ENCODE measurements around the gene NOMO2.
"Not testable (repeated sequence)": the region's sequence is repeated elsewhere in the genome, so short reads cannot be mapped to it uniquely, and the experiment has no call there.

Gene NOMO2

GRCh38 chr16:18575298-18575917 lies 13.5 kb upstream of the NOMO2 start:
- CTCF ChIA-PET; H3K4me3 ChIP-seq (ENCODE audit: control insufficient read depth in 1 of 7, extremely low read depth in 1 of 7, insufficient read depth in 4 of 7, low read depth in 2 of 7, low read length in 6 of 7); H3K4me1 ChIP-seq (ENCODE audit: control extremely low read depth in 1 of 4, control insufficient read depth in 4 of 4, insufficient read depth in 4 of 4, low read length in 3 of 4); POLR2A ChIA-PET; DNase-seq; H3K9me3 ChIP-seq (ENCODE audit: control extremely low read depth in 1 of 5, control insufficient read depth in 4 of 5, insufficient read depth in 2 of 5, low read depth in 1 of 5, low read length in 4 of 5); H3K27me3 ChIP-seq (replicated peaks in 2 of 5; ENCODE audit: control insufficient read depth in 4 of 5, insufficient read depth in 5 of 5, low read length in 4 of 5); H3K36me3 ChIP-seq (ENCODE audit: control insufficient read depth in 4 of 4, insufficient read depth in 4 of 4, low read length in 3 of 4); H3K27ac ChIP-seq (ENCODE audit: insufficient read depth in 1 of 2, low read depth in 1 of 2, low read length in 2 of 2, poor library complexity in 1 of 2, severe bottlenecking in 2 of 2): not testable (repeated sequence)
- no CpG with 5 or more reads among the region's 13 CpGs for WGBS (ENCODE audit: insufficient coverage)

- H3K4me3 ChIP-seq (ENCODE audit: control insufficient read depth in 1 of 7, extremely low read depth in 1 of 7, insufficient read depth in 4 of 7, low read depth in 2 of 7, low read length in 6 of 7); H3K27me3 ChIP-seq (replicated peaks in 2 of 5; ENCODE audit: control insufficient read depth in 4 of 5, insufficient read depth in 5 of 5, low read length in 4 of 5); DNase-seq; H3K36me3 ChIP-seq (ENCODE audit: control insufficient read depth in 4 of 4, insufficient read depth in 4 of 4, low read length in 3 of 4); POLR2A ChIA-PET; H3K4me1 ChIP-seq (ENCODE audit: control extremely low read depth in 1 of 4, control insufficient read depth in 4 of 4, insufficient read depth in 4 of 4, low read length in 3 of 4); H3K9me3 ChIP-seq (ENCODE audit: control extremely low read depth in 1 of 5, control insufficient read depth in 4 of 5, insufficient read depth in 2 of 5, low read depth in 1 of 5, low read length in 4 of 5); CTCF ChIA-PET; H3K27ac ChIP-seq (ENCODE audit: insufficient read depth in 1 of 2, low read depth in 1 of 2, low read length in 2 of 2, poor library complexity in 1 of 2, severe bottlenecking in 2 of 2): not testable (repeated sequence)
- no CpG with 5 or more reads among the region's 7 CpGs for WGBS (ENCODE audit: insufficient coverage)
These were observed 12.0 kb upstream of the NOMO2 start for GRCh38 chr16:18573887-18574286.

- POLR2A ChIA-PET; DNase-seq; H3K27me3 ChIP-seq (replicated peaks in 2 of 5; ENCODE audit: control insufficient read depth in 4 of 5, insufficient read depth in 5 of 5, low read length in 4 of 5); H3K27ac ChIP-seq (ENCODE audit: insufficient read depth in 1 of 2, low read depth in 1 of 2, low read length in 2 of 2, poor library complexity in 1 of 2, severe bottlenecking in 2 of 2); CTCF ChIA-PET; H3K36me3 ChIP-seq (ENCODE audit: control insufficient read depth in 4 of 4, insufficient read depth in 4 of 4, low read length in 3 of 4); H3K4me1 ChIP-seq (ENCODE audit: control extremely low read depth in 1 of 4, control insufficient read depth in 4 of 4, insufficient read depth in 4 of 4, low read length in 3 of 4); H3K9me3 ChIP-seq (ENCODE audit: control extremely low read depth in 1 of 5, control insufficient read depth in 4 of 5, insufficient read depth in 2 of 5, low read depth in 1 of 5, low read length in 4 of 5); H3K4me3 ChIP-seq (ENCODE audit: control insufficient read depth in 1 of 7, extremely low read depth in 1 of 7, insufficient read depth in 4 of 7, low read depth in 2 of 7, low read length in 6 of 7): not testable (repeated sequence)
- WGBS (ENCODE audit: insufficient coverage), result no CpG with 5 or more reads among the region's 8 CpGs
These were observed 11.1 kb upstream of the NOMO2 start for GRCh38 chr16:18572973-18573372.

GRCh38 chr16:18571307-18571850 lies 9.5 kb upstream of the NOMO2 start:
- H3K27me3 ChIP-seq (replicated peaks in 2 of 5; ENCODE audit: control insufficient read depth in 4 of 5, insufficient read depth in 5 of 5, low read length in 4 of 5); DNase-seq; POLR2A ChIA-PET; H3K36me3 ChIP-seq (ENCODE audit: control insufficient read depth in 4 of 4, insufficient read depth in 4 of 4, low read length in 3 of 4); H3K27ac ChIP-seq (ENCODE audit: insufficient read depth in 1 of 2, low read depth in 1 of 2, low read length in 2 of 2, poor library complexity in 1 of 2, severe bottlenecking in 2 of 2); H3K9me3 ChIP-seq (ENCODE audit: control extremely low read depth in 1 of 5, control insufficient read depth in 4 of 5, insufficient read depth in 2 of 5, low read depth in 1 of 5, low read length in 4 of 5); CTCF ChIA-PET; H3K4me1 ChIP-seq (ENCODE audit: control extremely low read depth in 1 of 4, control insufficient read depth in 4 of 4, insufficient read depth in 4 of 4, low read length in 3 of 4): not testable (repeated sequence)
- WGBS (ENCODE audit: insufficient coverage), result no CpG with 5 or more reads among the region's 13 CpGs
- peak overlapping the region in 1 of 7 experiments; percentile 61 for H3K4me3 ChIP-seq (ENCODE audit: control insufficient read depth in 1 of 7, extremely low read depth in 1 of 7, insufficient read depth in 4 of 7, low read depth in 2 of 7, low read length in 6 of 7)

- H3K4me1 ChIP-seq (ENCODE audit: control extremely low read depth in 1 of 4, control insufficient read depth in 4 of 4, insufficient read depth in 4 of 4, low read length in 3 of 4); H3K27ac ChIP-seq (ENCODE audit: insufficient read depth in 1 of 2, low read depth in 1 of 2, low read length in 2 of 2, poor library complexity in 1 of 2, severe bottlenecking in 2 of 2); H3K27me3 ChIP-seq (replicated peaks in 2 of 5; ENCODE audit: control insufficient read depth in 4 of 5, insufficient read depth in 5 of 5, low read length in 4 of 5); H3K9me3 ChIP-seq (ENCODE audit: control extremely low read depth in 1 of 5, control insufficient read depth in 4 of 5, insufficient read depth in 2 of 5, low read depth in 1 of 5, low read length in 4 of 5); DNase-seq; H3K36me3 ChIP-seq (ENCODE audit: control insufficient read depth in 4 of 4, insufficient read depth in 4 of 4, low read length in 3 of 4); POLR2A ChIA-PET; CTCF ChIA-PET: not testable (repeated sequence)
- H3K4me3 ChIP-seq (ENCODE audit: control insufficient read depth in 1 of 7, extremely low read depth in 1 of 7, insufficient read depth in 4 of 7, low read depth in 2 of 7, low read length in 6 of 7), result peak overlapping the region in 1 of 7 experiments; percentile 55
- WGBS (ENCODE audit: insufficient coverage), result 60% methylated on average over 2 of the region's 46 CpGs
These were observed 8.8 kb upstream of the NOMO2 start for GRCh38 chr16:18570529-18571306.

GRCh38 chr16:18560416-18561220 lies 1.3 kb downstream of the NOMO2 start:
- H3K27ac ChIP-seq (ENCODE audit: insufficient read depth in 1 of 2, low read depth in 1 of 2, low read length in 2 of 2, poor library complexity in 1 of 2, severe bottlenecking in 2 of 2); DNase-seq; POLR2A ChIA-PET; H3K27me3 ChIP-seq (replicated peaks in 2 of 5; ENCODE audit: control insufficient read depth in 4 of 5, insufficient read depth in 5 of 5, low read length in 4 of 5); H3K4me1 ChIP-seq (ENCODE audit: control extremely low read depth in 1 of 4, control insufficient read depth in 4 of 4, insufficient read depth in 4 of 4, low read length in 3 of 4); H3K9me3 ChIP-seq (ENCODE audit: control extremely low read depth in 1 of 5, control insufficient read depth in 4 of 5, insufficient read depth in 2 of 5, low read depth in 1 of 5, low read length in 4 of 5); H3K36me3 ChIP-seq (ENCODE audit: control insufficient read depth in 4 of 4, insufficient read depth in 4 of 4, low read length in 3 of 4); CTCF ChIA-PET: not testable (repeated sequence)
- WGBS (ENCODE audit: insufficient coverage), result 47% methylated on average over 2 of the region's 16 CpGs
- peak overlapping the region in 3 of 7 experiments; percentile 57 to 64 (median 62) for H3K4me3 ChIP-seq (ENCODE audit: control insufficient read depth in 1 of 7, extremely low read depth in 1 of 7, insufficient read depth in 4 of 7, low read depth in 2 of 7, low read length in 6 of 7)

GRCh38 chr16:18553671-18554070 lies 8.2 kb downstream of the NOMO2 start:
- H3K27me3 ChIP-seq (replicated peaks in 2 of 5; ENCODE audit: control insufficient read depth in 4 of 5, insufficient read depth in 5 of 5, low read length in 4 of 5); H3K9me3 ChIP-seq (ENCODE audit: control extremely low read depth in 1 of 5, control insufficient read depth in 4 of 5, insufficient read depth in 2 of 5, low read depth in 1 of 5, low read length in 4 of 5); DNase-seq; H3K36me3 ChIP-seq (ENCODE audit: control insufficient read depth in 4 of 4, insufficient read depth in 4 of 4, low read length in 3 of 4); H3K4me3 ChIP-seq (ENCODE audit: control insufficient read depth in 1 of 7, extremely low read depth in 1 of 7, insufficient read depth in 4 of 7, low read depth in 2 of 7, low read length in 6 of 7); H3K4me1 ChIP-seq (ENCODE audit: control extremely low read depth in 1 of 4, control insufficient read depth in 4 of 4, insufficient read depth in 4 of 4, low read length in 3 of 4); POLR2A ChIA-PET; H3K27ac ChIP-seq (ENCODE audit: insufficient read depth in 1 of 2, low read depth in 1 of 2, low read length in 2 of 2, poor library complexity in 1 of 2, severe bottlenecking in 2 of 2); CTCF ChIA-PET: not testable (repeated sequence)
- no CpG with 5 or more reads among the region's 5 CpGs for WGBS (ENCODE audit: insufficient coverage)

Data from common myeloid progenitor, CD34-positive (primary cell).